DND-41 (cell line): ENCODE data around the gene SLK.

ENCODE experiments used
- ATAC-seq: fragments of 200-7000 bp; cut with Tn5 transposase; 3 replicates; pipeline ENCODE4 v1.9.1; 2021; ENCODE audit warnings: low read depth; ENCODE audit not compliant: insufficient read depth
- DNase-seq: peaks from one replicate; pipeline ENCODE4 v3.0.0-alpha.2; 2020
- H2AFZ ChIP-seq: 2 replicates; pipeline ENCODE4 v1.6.0; 2012; ENCODE audit warnings: low read depth, low read length
- H3K27ac ChIP-seq: 2 replicates; pipeline ENCODE4 v1.5.1; 2012; ENCODE audit warnings: low read length, inconsistent platforms
- H3K27me3 ChIP-seq: fragments of 200-600 bp; sonication (generic); 2 replicates; pipeline ENCODE4 v1.6.0; 2012; ENCODE audit warnings: low read length, mild to moderate bottlenecking, inconsistent platforms; ENCODE audit not compliant: insufficient read depth, poor library complexity
- H3K36me3 ChIP-seq: 2 replicates; pipeline ENCODE4 v1.5.1; 2012; ENCODE audit warnings: low read length, inconsistent platforms; ENCODE audit not compliant: insufficient read depth
- H3K4me1 ChIP-seq: 2 replicates; pipeline ENCODE4 v1.5.1; 2012; ENCODE audit warnings: mild to moderate bottlenecking, low read length; ENCODE audit not compliant: insufficient read depth
- H3K4me2 ChIP-seq: 2 replicates; pipeline ENCODE4 v1.6.0; 2012; ENCODE audit warnings: mild to moderate bottlenecking, moderate library complexity, low read length, inconsistent platforms; ENCODE audit not compliant: insufficient read depth
- H3K4me3 ChIP-seq, 2 experiments: fragments of 200-600 bp in 1 of 2; shearing (Covaris generic) in 1 of 2; 2 replicates each; pipeline ENCODE4 v1.5.1; 2012 to 2016; ENCODE audit warnings: inconsistent platforms in 2 of 2, low read length in 2 of 2, mild to moderate bottlenecking in 2 of 2, low read depth in 1 of 2, moderate library complexity in 1 of 2
- H3K79me2 ChIP-seq: 2 replicates; pipeline ENCODE4 v1.6.0; 2012; ENCODE audit warnings: low read length, inconsistent platforms; ENCODE audit not compliant: insufficient read depth
- H3K9ac ChIP-seq: 2 replicates; pipeline ENCODE4 v1.6.0; 2012; ENCODE audit warnings: low read depth, mild to moderate bottlenecking, inconsistent platforms, low read length, moderate library complexity
- H3K9me3 ChIP-seq: 2 replicates; pipeline ENCODE4 v1.5.1; 2012; ENCODE audit warnings: low read length, moderate library complexity, mild to moderate bottlenecking, inconsistent platforms; ENCODE audit not compliant: insufficient read depth, severe bottlenecking
- H4K20me1 ChIP-seq: 2 replicates; pipeline ENCODE4 v1.6.0; 2012; ENCODE audit warnings: low read length; ENCODE audit not compliant: insufficient read depth
- CTCF ChIP-seq: IDR thresholded peaks from 2 replicates; pipeline ENCODE4 v1.5.1; 2012; ENCODE audit warnings: borderline replicate concordance, low read length, moderate library complexity, mild to moderate bottlenecking; ENCODE audit not compliant: poor library complexity, severe bottlenecking; ENCODE audit errors: extremely low read depth
- EZH2 ChIP-seq: IDR thresholded peaks from 3 replicates; pipeline ENCODE4 v1.6.1; 2012; ENCODE audit warnings: borderline replicate concordance, low read depth, mild to moderate bottlenecking, moderate library complexity, low read length, inconsistent platforms; ENCODE audit not compliant: severe bottlenecking

The SLK gene

GRCh38 chr10:103942866-103943265 lies 24.1 kb upstream of the SLK start:
- no peak overlapping the region for H2AFZ ChIP-seq
- H3K4me3 ChIP-seq, result no peak overlapping the region
- H4K20me1 ChIP-seq, result no peaks in the 10 kb centered on the region
- H3K79me2 ChIP-seq, result no peaks in the 10 kb centered on the region
- no peaks in the 10 kb centered on the region for H3K27me3 ChIP-seq
- H3K36me3 ChIP-seq, result no peaks in the 10 kb centered on the region
- ATAC-seq (no peak), DNase-seq (no peak)
- H3K4me2 ChIP-seq, result no peak overlapping the region
- no peak overlapping the region for H3K27ac ChIP-seq
- H3K9me3 ChIP-seq, result no peaks in the 10 kb centered on the region
- no peaks in the 10 kb centered on the region for H3K4me1 ChIP-seq
- TF ChIP-seq EZH2 (no peak), CTCF (no peak)
- H3K9ac ChIP-seq, result no peak overlapping the region

- Histone ChIP-seq H3K4me2 (no peak overlapping the region), H3K4me1 (no peaks in the 10 kb centered on the region), H3K9ac (no peak overlapping the region), H3K4me3 (no peak overlapping the region), H3K9me3 (no peaks in the 10 kb centered on the region), H2AFZ (no peak overlapping the region), H3K36me3 (no peaks in the 10 kb centered on the region), H3K27me3 (peaks cover 4% of the 10 kb centered on the region), H3K79me2 (no peaks in the 10 kb centered on the region), H4K20me1 (no peaks in the 10 kb centered on the region), H3K27ac (no peak overlapping the region)
- TF ChIP-seq CTCF, result no peak
- TF ChIP-seq EZH2, result no peak
- no peak for ATAC-seq
- no peak for DNase-seq
Measured at GRCh38 chr10:103947799-103948516, 19.0 kb upstream of the SLK start.

GRCh38 chr10:103949728-103950127 lies 17.2 kb upstream of the SLK start:
- no peak overlapping the region for H3K4me2 ChIP-seq
- ATAC-seq, result no peak
- no peak for DNase-seq
- H2AFZ ChIP-seq, result no peak overlapping the region
- H3K27ac ChIP-seq, result no peak overlapping the region
- H3K27me3 ChIP-seq, result peaks cover 4% of the 10 kb centered on the region
- H3K79me2 ChIP-seq, result no peaks in the 10 kb centered on the region
- no peaks in the 10 kb centered on the region for H4K20me1 ChIP-seq
- H3K36me3 ChIP-seq, result no peaks in the 10 kb centered on the region
- no peak overlapping the region for H3K4me3 ChIP-seq
- TF ChIP-seq EZH2 (no peak), CTCF (no peak)
- no peaks in the 10 kb centered on the region for H3K4me1 ChIP-seq
- H3K9ac ChIP-seq, result no peak overlapping the region
- H3K9me3 ChIP-seq, result no peaks in the 10 kb centered on the region

- no peak overlapping the region for H3K4me3 ChIP-seq
- DNase-seq (no peak), ATAC-seq (peak; percentile 61; the same call in 1 of the 3 replicates)
- H3K4me1 ChIP-seq, result no peaks in the 10 kb centered on the region
- no peaks in the 10 kb centered on the region for H4K20me1 ChIP-seq
- H3K27ac ChIP-seq, result no peak overlapping the region
- no peaks in the 10 kb centered on the region for H3K36me3 ChIP-seq
- H2AFZ ChIP-seq, result no peak overlapping the region
- TF ChIP-seq EZH2, result no peak
- TF ChIP-seq CTCF, result no peak
- no peaks in the 10 kb centered on the region for H3K9me3 ChIP-seq
- no peak overlapping the region for H3K9ac ChIP-seq
- H3K4me2 ChIP-seq, result no peak overlapping the region
- H3K27me3 ChIP-seq, result peaks cover 4% of the 10 kb centered on the region
- no peaks in the 10 kb centered on the region for H3K79me2 ChIP-seq
Measured at GRCh38 chr10:103951183-103951582, 15.8 kb upstream of the SLK start.
